Fibroblast of villous mesenchyme (primary cell): ENCODE data around the gene ESRRG. TPM values are rescaled to one million over a fixed set of nuclear protein-coding genes. Genes with fewer than 3 reads are reported as not detected.

Source experiments
- DNase-seq: peaks from one replicate; pipeline ENCODE4 v3.0.0-alpha.2; 2010; ENCODE audit warnings: low read depth
- H3K4me3 ChIP-seq: 2 replicates; pipeline ENCODE4 v1.5.1; 2011; ENCODE audit warnings: low read depth, mild to moderate bottlenecking, low read length
- CTCF ChIP-seq: IDR thresholded peaks from 2 replicates; pipeline ENCODE4 v1.5.1; 2012; ENCODE audit warnings: low read depth, mild to moderate bottlenecking, low read length; ENCODE audit not compliant: insufficient read depth
- total RNA-seq: library from RNA; depleted of rRNA; stranded (reverse); fragments of >200 nt; gene quantifications from 2 replicates; pipeline ENCODE4 v1.2.3, GENCODE V29; 2012

ESRRG gene
- total RNA-seq, 1 donor: under 0.01 TPM

GRCh38 chr1:216562383-216562782, 160.8 kb downstream of the ESRRG start:
- no peak overlapping the region for H3K4me3 ChIP-seq
- no peak for DNase-seq
- TF ChIP-seq CTCF: peak; percentile 9

- TF ChIP-seq CTCF: no peak
- no peak overlapping the region for H3K4me3 ChIP-seq
These were observed 162.7 kb downstream of the ESRRG start for GRCh38 chr1:216560527-216560926.

GRCh38 chr1:216559359-216559758, 163.9 kb downstream of the ESRRG start:
- no peak for DNase-seq
- H3K4me3 ChIP-seq: no peak overlapping the region
- TF ChIP-seq CTCF: no peak

More at GRCh38 chr1:216560527-216560926, 162.7 kb downstream of the ESRRG start:
- DNase-seq: no peak

- no peak for DNase-seq
- no peak for TF ChIP-seq CTCF
- H3K4me3 ChIP-seq: no peak overlapping the region
These were observed 167.6 kb downstream of the ESRRG start for GRCh38 chr1:216555653-216556052.

GRCh38 chr1:216554934-216555333, 168.3 kb downstream of the ESRRG start:
- H3K4me3 ChIP-seq: no peak overlapping the region
- no peak for DNase-seq
- TF ChIP-seq CTCF: no peak

GRCh38 chr1:216553766-216554165, 169.5 kb downstream of the ESRRG start:
- H3K4me3 ChIP-seq: no peak overlapping the region
- no peak for DNase-seq
- TF ChIP-seq CTCF: no peak

- no peak for TF ChIP-seq CTCF
- DNase-seq: no peak
- no peak overlapping the region for H3K4me3 ChIP-seq
These were observed 170.2 kb downstream of the ESRRG start for GRCh38 chr1:216553040-216553439.
